HEK293T (cell line): ENCODE measurements around the gene CCDC88C.

ENCODE experiments used
- CTCF ChIA-PET: fragments of 350-600 bp; formaldehyde crosslinking; extraction: SDS; loops from one replicate; lab custom pipeline; 2021; ENCODE audit warnings: antibody characterized with exemption, inconsistent platforms; lab: Yijun Ruan, JAX
- POLR2A ChIA-PET: fragments of 350-600 bp; formaldehyde crosslinking; extraction: SDS; loops from one replicate; lab custom pipeline; 2020; ENCODE audit warnings: antibody characterized with exemption, inconsistent platforms; lab: Yijun Ruan, JAX
- DNase-seq: peaks from one replicate; pipeline ENCODE4 v3.0.0; 2012; ENCODE audit warnings: mixed read lengths; ENCODE audit errors: extremely low spot score
- ARNT ChIP-seq: fragments of 450-650 bp; IDR thresholded peaks from 2 replicates; pipeline ENCODE4 v1.6.1; 2017; ENCODE audit warnings: mild to moderate bottlenecking
- BHLHE40 ChIP-seq: fragments of 450-650 bp; IDR thresholded peaks from 2 replicates; pipeline ENCODE4 v1.6.1; 2016; ENCODE audit warnings: mild to moderate bottlenecking, moderate library complexity, borderline replicate concordance
- CTBP1 ChIP-seq: fragments of 450-650 bp; IDR thresholded peaks from 2 replicates; pipeline ENCODE4 v1.6.1; 2016; ENCODE audit warnings: borderline replicate concordance
- ELF4 ChIP-seq: fragments of 450-650 bp; IDR thresholded peaks from 2 replicates; pipeline ENCODE4 v1.6.1; 2017; ENCODE audit warnings: antibody characterized with exemption
- FOXA1 ChIP-seq: fragments of 450-650 bp; IDR thresholded peaks from 2 replicates; pipeline ENCODE4 v1.6.1; 2016; ENCODE audit warnings: mild to moderate bottlenecking
- FOXK2 ChIP-seq: fragments of 450-650 bp; IDR thresholded peaks from 2 replicates; pipeline ENCODE4 v1.6.1; 2016; ENCODE audit warnings: mild to moderate bottlenecking
- FOXM1 ChIP-seq: fragments of 450-650 bp; IDR thresholded peaks from 2 replicates; pipeline ENCODE4 v1.6.1; 2017; ENCODE audit warnings: mild to moderate bottlenecking, borderline replicate concordance
- HDGF ChIP-seq: fragments of 450-650 bp; IDR thresholded peaks from 2 replicates; pipeline ENCODE4 v1.6.1; 2017; ENCODE audit warnings: antibody characterized with exemption, borderline replicate concordance
- L3MBTL2 ChIP-seq: fragments of 450-650 bp; conservative IDR thresholded peaks from 2 replicates; pipeline ENCODE4 v1.6.1; 2016; ENCODE audit warnings: mild to moderate bottlenecking
- LEF1 ChIP-seq: fragments of 450-650 bp; IDR thresholded peaks from 2 replicates; pipeline ENCODE4 v1.6.1; 2017; ENCODE audit warnings: mild to moderate bottlenecking, borderline replicate concordance
- NFRKB ChIP-seq: fragments of 450-650 bp; IDR thresholded peaks from 2 replicates; pipeline ENCODE4 v1.6.1; 2016; ENCODE audit warnings: mild to moderate bottlenecking, moderate library complexity
- PKNOX1 ChIP-seq: fragments of 450-650 bp; IDR thresholded peaks from 2 replicates; pipeline ENCODE4 v1.6.1; 2016
- SP1 ChIP-seq: fragments of 450-650 bp; IDR thresholded peaks from 2 replicates; pipeline ENCODE4 v1.6.1; 2017
- SUZ12 ChIP-seq: fragments of 450-650 bp; IDR thresholded peaks from 2 replicates; pipeline ENCODE4 v1.6.1; 2016; ENCODE audit warnings: mild to moderate bottlenecking
- TARDBP ChIP-seq: fragments of 450-650 bp; IDR thresholded peaks from 2 replicates; pipeline ENCODE4 v1.6.1; 2016
- ZNF384 ChIP-seq: fragments of 450-650 bp; IDR thresholded peaks from 2 replicates; pipeline ENCODE4 v1.6.1; 2016

The CCDC88C gene

GRCh38 chr14:91378930-91379578 is 38.6 kb downstream of the CCDC88C start:
- ChIA-PET POLR2A (no interaction called here), CTCF (interaction anchor here (1.0 to 1.2 kb wide), 2 partner anchors 24 to 56 kb away, joined by 3 to 4 read pairs; no protein-coding TSS in a partner anchor)
- TF ChIP-seq SP1 (no peak), TARDBP (no peak), LEF1 (no peak), FOXA1 (no peak), PKNOX1 (no peak), NFRKB (no peak), FOXK2 (no peak), CTBP1 (no peak), HDGF (no peak), L3MBTL2 (no peak), ELF4 (no peak), BHLHE40 (no peak)
- no peak for DNase-seq

- ChIA-PET CTCF (interaction anchor here (0.7 to 1.2 kb wide), 2 partner anchors 23 to 383 kb away, joined by 3 to 4 read pairs; no protein-coding TSS in a partner anchor), POLR2A (interaction anchor here (1.3 kb wide), 1 partner anchor 9 kb away, joined by 3 read pairs; no protein-coding TSS in a partner anchor)
- no peak for DNase-seq
- no peak for TF ChIP-seq LEF1
- TF ChIP-seq TARDBP = no peak
- TF ChIP-seq SUZ12 = no peak
Observed at GRCh38 chr14:91377700-91378652, 39.6 kb downstream of the CCDC88C start.

- TF ChIP-seq HDGF (no peak), FOXA1 (no peak), SUZ12 (no peak), LEF1 (no peak), ZNF384 (no peak), NFRKB (no peak), TARDBP (no peak), FOXK2 (no peak), ELF4 (no peak), L3MBTL2 (no peak), SP1 (no peak), ARNT (no peak), PKNOX1 (no peak), CTBP1 (no peak), BHLHE40 (no peak), FOXM1 (no peak)
- no peak for DNase-seq
- ChIA-PET CTCF (interaction anchor here (0.5 kb wide), 1 partner anchor 35 kb away, joined by 3 read pairs; no protein-coding TSS in a partner anchor), POLR2A (interaction anchor here (1.3 kb wide), 1 partner anchor 10 kb away, joined by 3 read pairs; no protein-coding TSS in a partner anchor)
Observed at GRCh38 chr14:91376547-91377477, 40.8 kb downstream of the CCDC88C start.

- ChIA-PET POLR2A (no interaction called here), CTCF (no interaction called here)
- DNase-seq = no peak
- TF ChIP-seq BHLHE40 (no peak), L3MBTL2 (no peak), HDGF (no peak), ARNT (no peak), NFRKB (no peak), TARDBP (no peak), FOXK2 (no peak), LEF1 (no peak), SP1 (no peak), ELF4 (no peak), FOXM1 (no peak), SUZ12 (no peak), CTBP1 (no peak), FOXA1 (no peak), ZNF384 (no peak), PKNOX1 (no peak)
Observed at GRCh38 chr14:91375720-91376452, 41.7 kb downstream of the CCDC88C start.
